ENCODE data around the gene TTC28. TPM values are rescaled to one million over a fixed set of nuclear protein-coding genes. Genes with fewer than 3 reads are reported as not detected.

The TTC28 gene
- total and polyA plus RNA-seq, 2 donors (not counting 3 experiments of a cell fraction or from before 2014, with no cell fraction given), result 16.5 to 51.1 TPM

DNA sequence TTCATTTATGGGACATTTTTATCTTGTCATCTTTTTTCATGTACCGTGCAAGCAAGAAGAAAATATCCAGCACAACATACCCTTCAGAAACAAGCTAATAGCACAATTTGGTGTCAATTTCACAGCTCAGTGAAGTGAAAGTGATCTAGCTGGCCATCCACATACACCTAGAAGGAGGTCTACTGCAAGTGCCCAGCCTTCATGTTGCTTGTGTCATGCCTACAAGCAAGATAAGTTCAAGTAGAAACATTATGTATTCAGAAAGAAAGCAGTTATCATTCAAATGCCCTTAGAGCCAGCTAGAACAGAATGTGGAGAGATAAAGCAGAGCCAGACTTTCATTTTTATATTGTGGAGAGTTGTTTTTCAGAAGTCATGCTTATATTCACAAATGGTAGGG lies 434.9 kb downstream of the TTC28 start:
- Histone ChIP-seq H3K4me1 (ENCODE audit: control insufficient read depth, extremely low read depth, insufficient read depth, low read length) (no peaks in the 10 kb centered on the region), H3K4me3 (replicated peaks in 1 of 3; ENCODE audit: insufficient read depth in 1 of 3, low read depth in 1 of 3, low read length in 3 of 3) (no peak overlapping the region), H3K9me3 (replicated peaks; ENCODE audit: control insufficient read depth, insufficient read depth, low read length) (no peaks in the 10 kb centered on the region), H3K27ac (ENCODE audit: insufficient read depth, low read depth, low read length) (no peak overlapping the region), H3K4me2 (ENCODE audit: insufficient read depth, low read length) (no peak overlapping the region), H3K27me3 (ENCODE audit: control insufficient read depth in 2 of 2, insufficient read depth in 2 of 2, low read length in 2 of 2) (no peaks in the 10 kb centered on the region), H3K36me3 (ENCODE audit: control insufficient read depth in 2 of 2, extremely low read depth in 1 of 2, insufficient read depth in 2 of 2, low read length in 2 of 2) (no peaks in the 10 kb centered on the region), H4K20me1 (replicated peaks; ENCODE audit: control insufficient read depth, extremely low read depth, insufficient read depth, low read length) (peaks cover 5% of the 10 kb centered on the region), H3K79me2 (ENCODE audit: control insufficient read depth, insufficient read depth, low read length) (no peaks in the 10 kb centered on the region), H3K9ac (replicated peaks; ENCODE audit: extremely low read depth, insufficient read depth, low read length) (no peak overlapping the region), H3K9me1 (replicated peaks; ENCODE audit: control insufficient read depth, extremely low read depth, insufficient read depth, low read length) (no peaks in the 10 kb centered on the region), H2AFZ (ENCODE audit: low read depth, low read length) (no peak overlapping the region)
- POLR2A ChIA-PET, result no interaction called here
- no peak for FAIRE-seq
- dilution Hi-C loops (cut with MboI; ENCODE audit: extremely low pct_ligation_motif_present, low sequenced_read_pairs), result no loop called here
- TF ChIP-seq JUN (IDR thresholded peaks at IDR 0.05; ENCODE audit: borderline replicate concordance, insufficient read depth, insufficient read length, low read depth), result no peak
- TF ChIP-seq, protein P1, sequence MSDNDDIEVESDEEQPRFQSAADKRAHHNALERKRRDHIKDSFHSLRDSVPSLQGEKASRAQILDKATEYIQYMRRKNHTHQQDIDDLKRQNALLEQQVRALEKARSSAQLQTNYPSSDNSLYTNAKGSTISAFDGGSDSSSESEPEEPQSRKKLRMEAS (IDR thresholded peaks at IDR 0.05; ENCODE audit: insufficient read depth, insufficient read length), result no peak
- no peak for TF ChIP-seq FOS (IDR thresholded peaks at IDR 0.05; ENCODE audit: borderline replicate concordance, insufficient read depth, low read length)
- TF ChIP-seq POLR2AphosphoS5 (IDR thresholded peaks at IDR 0.05; ENCODE audit: insufficient read depth, low read depth, low read length), result no peak
- TF ChIP-seq, protein P2, sequence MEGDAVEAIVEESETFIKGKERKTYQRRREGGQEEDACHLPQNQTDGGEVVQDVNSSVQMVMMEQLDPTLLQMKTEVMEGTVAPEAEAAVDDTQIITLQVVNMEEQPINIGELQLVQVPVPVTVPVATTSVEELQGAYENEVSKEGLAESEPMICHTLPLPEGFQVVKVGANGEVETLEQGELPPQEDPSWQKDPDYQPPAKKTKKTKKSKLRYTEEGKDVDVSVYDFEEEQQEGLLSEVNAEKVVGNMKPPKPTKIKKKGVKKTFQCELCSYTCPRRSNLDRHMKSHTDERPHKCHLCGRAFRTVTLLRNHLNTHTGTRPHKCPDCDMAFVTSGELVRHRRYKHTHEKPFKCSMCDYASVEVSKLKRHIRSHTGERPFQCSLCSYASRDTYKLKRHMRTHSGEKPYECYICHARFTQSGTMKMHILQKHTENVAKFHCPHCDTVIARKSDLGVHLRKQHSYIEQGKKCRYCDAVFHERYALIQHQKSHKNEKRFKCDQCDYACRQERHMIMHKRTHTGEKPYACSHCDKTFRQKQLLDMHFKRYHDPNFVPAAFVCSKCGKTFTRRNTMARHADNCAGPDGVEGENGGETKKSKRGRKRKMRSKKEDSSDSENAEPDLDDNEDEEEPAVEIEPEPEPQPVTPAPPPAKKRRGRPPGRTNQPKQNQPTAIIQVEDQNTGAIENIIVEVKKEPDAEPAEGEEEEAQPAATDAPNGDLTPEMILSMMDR (IDR thresholded peaks at IDR 0.05; ENCODE audit: extremely low read depth in 1 of 2, insufficient read depth in 1 of 2, low read depth in 1 of 2, low read length in 2 of 2), result no peak
- no peak for TF ChIP-seq GATA2 (IDR thresholded peaks at IDR 0.05; ENCODE audit: insufficient read depth, insufficient read length, low read depth, low read length)
- TF ChIP-seq POLR2A (IDR thresholded peaks at IDR 0.05; ENCODE audit: low read depth, low read length), result no peak
- no peak for TF ChIP-seq EZH2 (IDR thresholded peaks at IDR 0.05; ENCODE audit: borderline replicate concordance, low read depth, low read length, severe bottlenecking)
- no peak for TF ChIP-seq MYC (IDR thresholded peaks at IDR 0.05; ENCODE audit: low read depth, low read length)
- CTCF ChIA-PET, result interaction anchor here (1.5 to 3.0 kb wide), 3 partner anchors 8 to 15 kb away, joined by 5 to 23 read pairs (median 9); no protein-coding TSS in a partner anchor
- intact Hi-C loops (cut with micrococcal nuclease), result no loop called here
- no peak for DNase-seq (ENCODE audit: low read depth, low spot score)
- BruUV-seq (replicated peaks), result no TSS peak

Data from endothelial cell of umbilical vein (primary cell).